Nephron (organoid): ENCODE measurements around the gene NHSL1.
A peak's percentile ranks its signal among the peaks of the same experiment; 100 is the strongest.

ENCODE experiments used
- H3K27ac Mint-ChIP-seq, 3 experiments: 2 replicates each; pipeline ENCODE4 v1.8.0; 2020; ENCODE audit warnings: mixed read lengths in 3 of 3, mild to moderate bottlenecking in 2 of 3, moderate library complexity in 1 of 3
- H3K27me3 Mint-ChIP-seq: 2 replicates; pipeline ENCODE4 v1.8.0; 2021; ENCODE audit warnings: low read depth, mild to moderate bottlenecking, moderate library complexity, mixed read lengths
- H3K36me3 Mint-ChIP-seq: 2 replicates; pipeline ENCODE4 v1.8.0; 2020; ENCODE audit warnings: low read depth, mixed read lengths
- H3K4me1 Mint-ChIP-seq: 2 replicates; pipeline ENCODE4 v1.8.0; 2020; ENCODE audit warnings: mixed read lengths
- H3K4me3 Mint-ChIP-seq, 3 experiments: 2 replicates each; pipeline ENCODE4 v1.8.0; 2020; ENCODE audit warnings: mild to moderate bottlenecking in 3 of 3, mixed read lengths in 3 of 3, moderate library complexity in 2 of 3
- H3K9me3 Mint-ChIP-seq: 2 replicates; pipeline ENCODE4 v1.8.0; 2020; ENCODE audit warnings: mixed read lengths
- TF ChIP-seq, protein P1 (sequence below), 3 experiments: fragments of 200-600 bp; sonication (generic); IDR thresholded peaks; one replicate each; pipeline ENCODE4 v1.5.0; 2021; ENCODE audit warnings: antibody characterized with exemption in 3 of 3; ENCODE audit not compliant: unreplicated experiment in 3 of 3

The NHSL1 gene

DNA sequence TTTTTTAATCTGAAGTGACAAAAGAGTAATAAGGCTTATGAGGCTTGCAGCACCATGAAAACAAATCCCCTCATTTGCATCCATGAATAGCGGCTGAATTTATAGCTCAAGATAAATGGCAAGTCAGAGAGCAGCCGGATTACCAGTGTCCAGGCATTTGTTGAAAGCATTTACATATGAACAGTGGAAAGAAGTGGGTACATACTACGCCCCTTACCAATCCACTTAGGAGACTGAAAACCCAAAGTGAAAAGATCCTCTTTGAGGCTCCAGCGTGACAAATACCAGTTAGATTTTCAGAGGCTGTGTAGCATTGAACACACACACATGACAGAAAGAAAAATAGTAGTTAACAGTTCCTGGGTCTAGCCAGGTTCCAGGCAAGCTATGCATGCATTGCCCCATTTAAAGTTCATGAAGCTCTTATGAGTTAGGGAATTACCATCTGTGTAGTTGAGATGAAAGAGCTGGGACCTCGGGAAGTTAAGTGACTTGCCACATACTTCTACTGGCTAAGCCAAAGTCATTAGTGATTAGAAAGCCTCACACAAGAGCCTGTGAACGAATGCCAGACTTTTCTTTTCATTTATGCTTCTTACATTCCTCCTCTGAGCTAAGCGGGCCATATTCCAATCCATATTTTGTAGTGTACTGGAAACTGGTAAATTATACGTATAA, 28.3 kb upstream of the NHSL1 start:
- Mint-ChIP-seq H3K36me3 (no peaks in the 10 kb centered on the region), H3K27me3 (no peaks in the 10 kb centered on the region), H3K4me1 (peaks cover 30% of the 10 kb centered on the region), H3K4me3 (peak overlapping the region in 1 of 3 experiments; percentile 37), H3K27ac (peak overlapping the region in 2 of 3 experiments; percentile 3 to 15), H3K9me3 (no peaks in the 10 kb centered on the region)
- TF ChIP-seq, protein P1, sequence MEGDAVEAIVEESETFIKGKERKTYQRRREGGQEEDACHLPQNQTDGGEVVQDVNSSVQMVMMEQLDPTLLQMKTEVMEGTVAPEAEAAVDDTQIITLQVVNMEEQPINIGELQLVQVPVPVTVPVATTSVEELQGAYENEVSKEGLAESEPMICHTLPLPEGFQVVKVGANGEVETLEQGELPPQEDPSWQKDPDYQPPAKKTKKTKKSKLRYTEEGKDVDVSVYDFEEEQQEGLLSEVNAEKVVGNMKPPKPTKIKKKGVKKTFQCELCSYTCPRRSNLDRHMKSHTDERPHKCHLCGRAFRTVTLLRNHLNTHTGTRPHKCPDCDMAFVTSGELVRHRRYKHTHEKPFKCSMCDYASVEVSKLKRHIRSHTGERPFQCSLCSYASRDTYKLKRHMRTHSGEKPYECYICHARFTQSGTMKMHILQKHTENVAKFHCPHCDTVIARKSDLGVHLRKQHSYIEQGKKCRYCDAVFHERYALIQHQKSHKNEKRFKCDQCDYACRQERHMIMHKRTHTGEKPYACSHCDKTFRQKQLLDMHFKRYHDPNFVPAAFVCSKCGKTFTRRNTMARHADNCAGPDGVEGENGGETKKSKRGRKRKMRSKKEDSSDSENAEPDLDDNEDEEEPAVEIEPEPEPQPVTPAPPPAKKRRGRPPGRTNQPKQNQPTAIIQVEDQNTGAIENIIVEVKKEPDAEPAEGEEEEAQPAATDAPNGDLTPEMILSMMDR (IDR thresholded peaks at IDR 0.05; ENCODE audit: unreplicated experiment in 3 of 3), result no peak

DNA sequence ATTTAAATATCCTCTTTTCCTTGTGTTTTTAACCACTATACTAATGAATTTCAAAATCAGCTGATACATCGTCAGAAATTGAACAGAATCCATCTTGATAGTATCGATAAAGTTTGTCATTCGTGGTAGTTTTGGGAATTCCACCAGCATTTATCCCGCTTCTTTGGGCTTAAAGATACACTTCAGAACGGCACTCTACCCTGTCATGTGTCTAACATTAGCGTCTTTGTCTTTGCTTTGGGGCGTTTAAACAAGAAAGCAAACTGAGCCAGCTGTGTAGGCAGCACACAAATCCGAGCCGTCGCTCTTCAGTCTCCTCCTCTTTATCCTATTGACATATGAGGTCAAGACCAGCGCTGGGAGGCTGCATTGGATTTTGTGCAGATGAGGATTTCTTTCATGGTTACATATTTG, 27.5 kb upstream of the NHSL1 start:
- Mint-ChIP-seq H3K36me3 (no peaks in the 10 kb centered on the region), H3K4me1 (peaks cover 30% of the 10 kb centered on the region), H3K9me3 (no peaks in the 10 kb centered on the region), H3K4me3 (peak overlapping the region; percentile 34 to 43 (median 37)), H3K27ac (peak overlapping the region; percentile 8 to 26 (median 15)), H3K27me3 (no peaks in the 10 kb centered on the region)
- TF ChIP-seq, protein P1 (IDR thresholded peaks at IDR 0.05; ENCODE audit: unreplicated experiment in 3 of 3), result no peak

DNA sequence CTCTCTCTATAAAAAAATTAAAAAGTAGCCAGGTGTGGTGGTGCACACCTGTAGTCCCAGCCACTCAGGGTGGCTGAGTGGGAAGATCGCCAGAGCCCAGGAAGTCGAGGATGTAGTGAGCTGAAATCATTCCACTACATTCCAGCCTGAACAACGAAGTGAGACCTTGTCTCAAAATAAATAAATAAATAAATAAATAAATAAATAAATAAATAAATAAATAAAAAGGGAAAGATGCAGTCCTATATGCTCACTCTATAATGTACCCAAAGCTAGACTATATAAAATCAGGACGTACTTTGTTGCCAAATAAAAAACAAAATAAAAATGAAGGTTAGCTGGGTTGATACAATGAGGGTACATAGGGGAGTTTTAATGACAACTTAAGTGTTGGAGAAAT, 26.1 kb upstream of the NHSL1 start:
- Mint-ChIP-seq H3K9me3 (no peaks in the 10 kb centered on the region), H3K4me3 (no peak overlapping the region), H3K4me1 (peaks cover 30% of the 10 kb centered on the region), H3K27me3 (no peaks in the 10 kb centered on the region), H3K27ac (no peak overlapping the region), H3K36me3 (no peaks in the 10 kb centered on the region)
- TF ChIP-seq, protein P1 (IDR thresholded peaks at IDR 0.05; ENCODE audit: unreplicated experiment in 3 of 3), result no peak

DNA sequence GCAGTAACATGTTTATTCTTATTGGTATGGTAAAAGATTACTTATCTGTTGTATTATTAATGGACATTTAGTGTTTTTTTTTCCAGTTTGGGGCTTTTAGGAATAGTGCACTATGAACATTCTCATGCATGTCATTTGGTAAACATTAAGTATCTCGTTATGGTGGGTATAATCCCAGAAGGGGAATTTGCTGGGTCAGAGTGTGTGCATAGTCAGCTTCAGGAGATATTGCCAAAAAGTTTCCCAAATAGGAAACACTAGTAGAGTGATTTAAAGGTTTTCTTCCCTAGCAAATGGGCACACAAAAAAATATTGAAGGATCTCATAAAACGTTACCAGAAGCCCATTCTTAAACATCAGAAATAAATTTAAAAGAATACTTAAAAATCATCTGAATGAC, 25.2 kb upstream of the NHSL1 start:
- Mint-ChIP-seq H3K27ac (peak overlapping the region in 1 of 3 experiments; percentile 69), H3K27me3 (no peaks in the 10 kb centered on the region), H3K4me3 (no peak overlapping the region), H3K36me3 (no peaks in the 10 kb centered on the region), H3K9me3 (no peaks in the 10 kb centered on the region), H3K4me1 (peaks cover 27% of the 10 kb centered on the region)
- TF ChIP-seq, protein P1 (IDR thresholded peaks at IDR 0.05; ENCODE audit: unreplicated experiment in 3 of 3), result no peak

DNA sequence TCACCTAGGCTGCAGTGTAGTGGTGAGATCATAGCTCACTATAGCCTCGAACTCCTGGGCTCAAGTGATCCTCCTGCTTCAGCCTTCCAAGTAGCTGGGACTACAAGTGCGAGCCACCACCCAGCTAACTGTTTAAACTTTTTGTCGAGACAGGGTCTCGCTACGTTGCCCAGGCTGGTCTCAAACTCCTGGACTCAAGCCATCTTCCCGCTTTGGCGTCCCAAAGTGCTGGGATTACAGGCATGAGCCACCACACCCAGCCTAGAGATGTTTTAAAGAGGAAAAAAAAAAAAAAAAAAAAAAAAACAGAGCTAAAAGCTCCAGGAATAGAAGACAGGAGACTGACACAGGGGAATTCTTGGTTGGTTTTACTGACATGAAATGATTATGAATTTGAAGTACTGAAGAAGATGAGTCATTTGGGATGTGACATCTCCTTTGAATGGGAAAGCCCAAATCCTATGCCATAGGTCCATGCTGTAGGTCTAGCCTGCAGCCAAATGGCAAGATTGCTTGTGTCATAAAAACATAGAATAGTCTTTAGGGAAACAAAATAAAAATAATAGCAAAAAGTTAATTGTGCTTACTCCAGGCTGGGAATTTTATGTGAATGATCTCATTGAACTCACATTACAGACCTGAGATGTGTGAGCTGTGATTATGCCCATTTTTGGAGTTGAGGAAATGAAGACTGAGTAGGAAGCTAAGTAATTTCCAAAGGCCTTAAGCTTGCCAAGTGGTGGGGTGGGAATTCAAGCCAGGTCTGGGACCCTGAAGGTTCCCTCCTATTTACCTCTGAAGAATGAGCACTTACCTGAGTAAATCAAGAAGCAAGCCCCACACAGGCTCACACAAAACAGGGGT, 24.3 kb upstream of the NHSL1 start:
- Mint-ChIP-seq H3K4me3 (no peak overlapping the region), H3K27ac (no peak overlapping the region), H3K9me3 (no peaks in the 10 kb centered on the region), H3K4me1 (peaks cover 19% of the 10 kb centered on the region), H3K27me3 (no peaks in the 10 kb centered on the region), H3K36me3 (no peaks in the 10 kb centered on the region)
- TF ChIP-seq, protein P1 (IDR thresholded peaks at IDR 0.05; ENCODE audit: unreplicated experiment in 3 of 3), result no peak
